NB4 (cell line): ENCODE results near the gene OR10G8.

Experiments
- DNase-seq: peaks from one replicate; pipeline ENCODE4 v3.0.0; 2010; ENCODE audit warnings: low read depth
- H3K4me3 ChIP-seq: one replicate; pipeline ENCODE4 v1.5.1; 2011; ENCODE audit warnings: mild to moderate bottlenecking, low read depth, low read length, moderate library complexity
- CTCF ChIP-seq: IDR thresholded peaks from one replicate; pipeline ENCODE4 v1.5.1; 2012; ENCODE audit warnings: low read depth, low read length
- MAX ChIP-seq: IDR thresholded peaks from 2 replicates; pipeline ENCODE4 v1.6.1; 2011; ENCODE audit warnings: low read depth, low read length
- MYC ChIP-seq: IDR thresholded peaks from 2 replicates; pipeline ENCODE4 v1.6.1; 2011; ENCODE audit warnings: low read depth, low read length
- POLR2A ChIP-seq: IDR thresholded peaks from 2 replicates; pipeline ENCODE4 v1.6.1; 2011; ENCODE audit warnings: mild to moderate bottlenecking; ENCODE audit not compliant: insufficient read length; ENCODE audit errors: extremely low read depth

OR10G8 gene

GRCh38 chr11:124075492-124075840, 48.9 kb downstream of the OR10G8 start:
- DNase-seq, result no peak
- TF ChIP-seq CTCF (no peak), MYC (no peak), POLR2A (no peak), MAX (no peak)
- H3K4me3 ChIP-seq, result no peak overlapping the region

- DNase-seq, result peak; percentile 32
- no peak overlapping the region for H3K4me3 ChIP-seq
- TF ChIP-seq POLR2A (no peak), CTCF (no peak), MAX (no peak), MYC (no peak)
These were observed 49.4 kb downstream of the OR10G8 start for GRCh38 chr11:124075841-124076651.

DNA sequence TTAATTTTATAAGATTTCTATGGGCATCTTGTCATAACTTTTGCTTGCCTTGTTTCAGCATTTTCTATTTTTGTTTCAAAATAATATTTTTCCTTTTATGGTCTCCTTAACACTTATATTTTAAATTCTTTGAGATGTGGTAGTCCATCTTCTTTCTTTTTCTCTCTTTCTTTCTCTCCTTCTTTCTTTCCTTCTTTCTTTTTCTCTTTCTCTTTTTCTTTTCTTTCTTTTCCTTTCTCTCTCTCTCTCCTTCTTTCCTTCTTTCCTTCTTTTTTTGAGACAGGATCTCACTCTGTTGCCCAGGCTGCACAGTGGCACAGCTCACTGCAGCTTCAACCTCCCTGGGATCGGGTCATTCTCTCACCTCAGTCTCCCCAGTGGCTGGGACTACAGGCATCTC, 50.7 kb downstream of the OR10G8 start:
- DNase-seq, result no peak
- H3K4me3 ChIP-seq, result no peak overlapping the region
- no peak for TF ChIP-seq MYC
- no peak for TF ChIP-seq MAX
- no peak for TF ChIP-seq CTCF
- TF ChIP-seq POLR2A, result no peak

GRCh38 chr11:124078591-124078990, 52.0 kb downstream of the OR10G8 start:
- TF ChIP-seq MAX, result no peak
- TF ChIP-seq POLR2A, result no peak
- TF ChIP-seq MYC, result no peak
- TF ChIP-seq CTCF, result no peak
- no peak for DNase-seq
- no peak overlapping the region for H3K4me3 ChIP-seq

GRCh38 chr11:124079631-124080326, 53.2 kb downstream of the OR10G8 start:
- no peak for TF ChIP-seq CTCF
- TF ChIP-seq MYC, result no peak
- TF ChIP-seq MAX, result no peak
- TF ChIP-seq POLR2A, result no peak
- no peak overlapping the region for H3K4me3 ChIP-seq
- no peak for DNase-seq
